NCI-H748 (cell line): ENCODE data around the gene SEPTIN10.
A peak's percentile ranks its signal among the peaks of the same experiment; 100 is the strongest.
"Not testable (repeated sequence)": the region's sequence is repeated elsewhere in the genome, so short reads cannot be mapped to it uniquely, and the experiment has no call there.

Experiments used
- DNase-seq: peaks from one replicate; lab custom pipeline; 2025; ENCODE audit not compliant: unreplicated experiment; lab: John Stamatoyannopoulos, UW

Gene SEPTIN10

GRCh38 chr2:109613922-109614714, at the start of gene SEPTIN10, which contains the start of gene SOWAHC:
Gene SEPTIN10 (minus strand): TSS chr2:109613966. CDS start chr2:109613827, 139 bp downstream.
Gene SOWAHC (plus strand): TSS chr2:109614364. CDS start chr2:109614490, 126 bp downstream.
- DNase-seq, result peak; percentile 95

- no peak for DNase-seq
These were observed 49.1 kb upstream of the SEPTIN10 start for GRCh38 chr2:109662889-109663288.

GRCh38 chr2:109660046-109660860, 46.5 kb upstream of the SEPTIN10 start:
- no peak for DNase-seq

- DNase-seq, result no peak
These were observed 45.8 kb upstream of the SEPTIN10 start for GRCh38 chr2:109659396-109660045.

GRCh38 chr2:109655287-109655686, 41.5 kb upstream of the SEPTIN10 start:
- DNase-seq, result no peak

GRCh38 chr2:109654326-109655050, 40.7 kb upstream of the SEPTIN10 start:
- no peak for DNase-seq

- DNase-seq, result no peak
These were observed 36.2 kb upstream of the SEPTIN10 start for GRCh38 chr2:109649736-109650695.

GRCh38 chr2:109648041-109648527, 34.3 kb upstream of the SEPTIN10 start:
- no peak for DNase-seq

- no peak for DNase-seq
These were observed 33.9 kb upstream of the SEPTIN10 start for GRCh38 chr2:109647636-109648035.

GRCh38 chr2:109646961-109647360, 33.2 kb upstream of the SEPTIN10 start:
- no peak for DNase-seq

- DNase-seq, result no peak
These were observed 31.8 kb upstream of the SEPTIN10 start for GRCh38 chr2:109645412-109646184.

GRCh38 chr2:109644571-109645275, 31.0 kb upstream of the SEPTIN10 start:
- peak; percentile 45 for DNase-seq

GRCh38 chr2:109640000-109640399, 26.2 kb upstream of the SEPTIN10 start:
- DNase-seq, result not testable (repeated sequence)

GRCh38 chr2:109638795-109639194, 25.0 kb upstream of the SEPTIN10 start:
- no peak for DNase-seq

- no peak for DNase-seq
These were observed 24.2 kb upstream of the SEPTIN10 start for GRCh38 chr2:109637749-109638570.

- DNase-seq, result no peak
These were observed 22.6 kb upstream of the SEPTIN10 start for GRCh38 chr2:109636317-109636716.
